Activated CD8-positive, alpha-beta memory T cell treated with anti-CD3 and anti-CD28 coated beads for 48 hours (primary cell): ENCODE measurements around the gene FKBP2.
A peak's percentile ranks its signal among the peaks of the same experiment; 100 is the strongest.

Experiments used
- DNase-seq, 3 experiments: peaks; one replicate each; pipeline ENCODE4 v3.0.0-alpha.2; 2020; ENCODE audit warnings: low read depth in 2 of 3, low spot score in 2 of 3

FKBP2 gene

GRCh38 chr11:64240435-64241240 lies at the start of gene FKBP2:
Gene FKBP2 (plus strand): TSS chr11:64241095. CDS start chr11:64242388, 1,293 bp downstream.
- DNase-seq = peak; percentile 95 to 100 (median 97)

- DNase-seq = no peak
Measured at GRCh38 chr11:64192434-64192833, 48.5 kb upstream of the FKBP2 start.

DNA sequence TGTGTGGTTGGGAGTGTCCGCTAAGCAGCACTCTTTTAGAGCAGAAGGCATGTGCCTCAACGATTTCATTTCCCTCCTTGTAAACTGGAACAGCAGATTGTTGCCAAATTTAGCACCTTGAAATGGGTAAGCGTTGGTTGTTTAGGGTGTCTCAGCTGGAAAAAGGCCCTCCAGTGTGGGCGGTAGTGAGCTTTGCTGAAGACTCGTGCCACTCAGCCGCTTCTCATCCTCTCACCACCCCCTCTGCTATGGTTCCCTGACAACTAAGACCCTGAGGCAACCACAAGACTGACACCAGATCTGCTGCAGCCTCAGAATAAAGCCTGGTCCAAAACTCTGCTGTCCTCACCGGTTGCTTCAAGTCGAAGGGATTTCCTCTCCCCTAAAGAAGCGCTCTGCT lies 44.3 kb upstream of the FKBP2 start:
- DNase-seq = no peak

DNA sequence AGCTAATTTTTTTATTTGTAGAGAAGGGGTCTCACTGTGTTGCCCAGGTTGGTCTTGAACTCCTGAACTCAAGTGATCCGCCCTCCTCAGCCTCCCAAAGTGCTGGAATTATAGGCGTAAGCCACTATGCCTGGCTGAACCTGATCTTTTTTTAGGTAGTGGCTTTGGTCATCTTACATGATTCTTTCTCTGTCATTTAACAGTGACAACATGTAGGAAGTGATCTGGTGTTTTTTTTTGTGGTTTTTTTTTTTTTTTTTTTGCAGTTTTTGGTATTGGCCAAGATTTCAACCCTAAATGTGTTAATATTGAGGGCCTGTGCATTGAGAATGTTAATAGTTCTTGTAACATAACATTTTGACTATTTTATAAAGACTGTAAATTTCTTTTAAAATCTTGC lies 42.4 kb upstream of the FKBP2 start:
- DNase-seq = no peak

DNA sequence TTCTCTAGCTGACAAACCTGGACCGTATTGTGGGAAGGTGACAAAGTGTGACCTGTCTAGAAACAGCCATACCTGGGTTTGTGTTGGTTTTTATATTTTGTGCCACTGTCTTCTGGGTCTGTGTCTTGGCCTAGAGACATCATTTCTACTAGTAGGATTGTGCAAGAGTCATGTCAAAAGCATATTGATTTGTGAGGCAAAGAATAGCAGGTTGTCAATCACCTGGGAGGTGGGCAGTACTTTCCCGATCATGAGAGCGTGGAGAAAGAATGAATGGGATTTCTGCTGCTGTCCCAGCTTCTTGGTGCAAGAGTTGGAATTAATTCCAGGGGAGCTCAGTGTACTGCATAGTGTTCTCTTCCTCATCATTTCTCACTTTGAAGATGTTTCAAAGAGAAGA lies 39.4 kb upstream of the FKBP2 start:
- no peak for DNase-seq

- no peak for DNase-seq
Measured at GRCh38 chr11:64202992-64203391, 37.9 kb upstream of the FKBP2 start.

DNA sequence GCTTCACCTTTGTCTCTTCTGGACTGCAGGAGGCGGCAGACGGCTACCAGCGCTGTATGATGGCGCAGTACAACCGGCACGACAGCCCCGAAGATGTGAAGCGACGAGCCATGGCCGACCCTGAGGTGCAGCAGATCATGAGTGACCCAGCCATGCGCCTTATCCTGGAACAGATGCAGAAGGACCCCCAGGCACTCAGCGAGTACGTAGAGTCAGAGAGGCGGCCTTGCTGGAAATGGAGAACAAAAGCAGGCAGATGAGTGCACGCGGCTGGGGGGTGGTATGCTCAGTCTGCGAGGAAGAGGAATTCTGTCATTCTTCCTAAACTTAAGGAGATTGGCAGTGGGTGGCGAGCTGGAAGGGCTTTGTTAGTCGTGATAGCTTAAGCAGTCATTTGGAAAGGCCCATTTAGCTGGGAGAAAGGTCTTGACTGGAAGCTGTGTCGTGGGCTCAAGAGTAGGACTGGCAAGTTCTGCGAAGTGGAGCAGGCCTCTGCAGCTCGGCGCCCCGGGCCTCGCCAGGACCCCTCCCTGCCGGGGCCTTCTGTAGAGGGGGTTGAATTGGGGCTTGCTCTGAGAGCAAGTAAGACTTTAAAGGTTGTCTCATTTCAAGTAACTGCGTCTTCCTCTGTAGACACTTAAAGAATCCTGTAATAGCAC lies 37.3 kb upstream of the FKBP2 start:
- DNase-seq = no peak

DNA sequence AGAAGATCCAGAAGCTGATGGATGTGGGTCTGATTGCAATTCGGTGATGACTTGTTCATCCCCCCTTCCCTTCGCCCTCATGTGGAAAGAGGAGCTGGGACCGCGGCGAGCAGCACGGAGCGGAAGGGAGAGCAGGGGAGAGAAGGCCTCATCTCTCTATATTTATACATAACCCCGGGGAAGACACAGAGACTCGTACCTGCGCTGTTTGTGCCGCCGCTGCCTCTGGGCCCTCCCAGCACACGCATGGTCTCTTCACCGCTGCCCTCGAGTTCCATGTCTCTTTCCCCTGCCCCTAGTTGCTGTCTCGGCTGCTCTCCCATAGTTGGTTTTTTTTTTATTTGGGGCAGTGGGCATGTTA lies 36.8 kb upstream of the FKBP2 start:
- DNase-seq = no peak

- no peak for DNase-seq
Measured at GRCh38 chr11:64204464-64204989, 36.4 kb upstream of the FKBP2 start.

DNA sequence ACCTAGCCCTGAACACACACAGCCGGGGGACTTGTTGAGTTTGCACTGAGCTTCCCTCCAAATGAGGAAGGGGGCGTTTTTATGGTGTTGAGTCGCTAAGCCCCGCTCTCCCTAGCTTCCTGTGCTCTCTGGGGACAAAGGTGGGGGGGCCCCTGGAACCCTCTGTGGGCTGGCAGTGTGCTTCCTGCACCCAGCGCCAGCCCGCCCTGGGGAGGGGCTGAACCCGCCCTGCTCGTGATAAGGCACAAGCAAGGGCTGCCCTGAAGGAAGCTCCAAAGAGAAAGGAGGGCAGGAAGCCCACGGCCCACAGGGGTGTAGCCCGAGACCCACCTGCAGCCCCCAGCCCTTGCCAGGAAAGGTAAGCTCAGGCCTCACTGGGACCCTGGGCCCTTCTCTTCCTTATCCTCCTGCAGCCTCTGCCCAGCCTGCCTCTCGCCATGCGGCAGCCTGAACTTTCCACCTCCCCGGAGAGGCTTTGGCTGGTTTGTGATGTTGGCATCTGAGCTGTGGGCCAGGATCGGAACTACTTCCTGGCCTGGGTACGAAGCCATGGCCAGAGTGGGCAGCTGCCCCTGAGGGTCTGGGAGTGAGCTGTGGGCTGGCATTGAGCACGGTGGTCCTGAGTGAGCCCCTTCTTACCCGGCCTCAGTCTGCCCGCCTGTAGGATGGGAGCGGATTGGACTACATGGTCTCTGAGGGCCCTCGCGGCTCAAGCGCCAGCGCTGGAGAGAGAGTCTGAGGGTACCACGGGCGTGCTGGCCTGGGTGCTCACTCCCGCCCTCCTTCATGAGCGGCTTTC lies 34.2 kb upstream of the FKBP2 start, which contains the start of gene FERMT3:
TSS of gene FERMT3 (plus strand) at position 265 of the 799 bp plus-strand sequence. CDS start 644 bp downstream, outside the sequence.
- DNase-seq = peak in 2 of 3 experiments; percentile 52 to 63

- peak in 2 of 3 experiments; percentile 61 to 79 for DNase-seq
Measured at GRCh38 chr11:64207256-64208085, 33.4 kb upstream of the FKBP2 start.

- no peak for DNase-seq
Measured at GRCh38 chr11:64208086-64208795, 32.7 kb upstream of the FKBP2 start.

DNA sequence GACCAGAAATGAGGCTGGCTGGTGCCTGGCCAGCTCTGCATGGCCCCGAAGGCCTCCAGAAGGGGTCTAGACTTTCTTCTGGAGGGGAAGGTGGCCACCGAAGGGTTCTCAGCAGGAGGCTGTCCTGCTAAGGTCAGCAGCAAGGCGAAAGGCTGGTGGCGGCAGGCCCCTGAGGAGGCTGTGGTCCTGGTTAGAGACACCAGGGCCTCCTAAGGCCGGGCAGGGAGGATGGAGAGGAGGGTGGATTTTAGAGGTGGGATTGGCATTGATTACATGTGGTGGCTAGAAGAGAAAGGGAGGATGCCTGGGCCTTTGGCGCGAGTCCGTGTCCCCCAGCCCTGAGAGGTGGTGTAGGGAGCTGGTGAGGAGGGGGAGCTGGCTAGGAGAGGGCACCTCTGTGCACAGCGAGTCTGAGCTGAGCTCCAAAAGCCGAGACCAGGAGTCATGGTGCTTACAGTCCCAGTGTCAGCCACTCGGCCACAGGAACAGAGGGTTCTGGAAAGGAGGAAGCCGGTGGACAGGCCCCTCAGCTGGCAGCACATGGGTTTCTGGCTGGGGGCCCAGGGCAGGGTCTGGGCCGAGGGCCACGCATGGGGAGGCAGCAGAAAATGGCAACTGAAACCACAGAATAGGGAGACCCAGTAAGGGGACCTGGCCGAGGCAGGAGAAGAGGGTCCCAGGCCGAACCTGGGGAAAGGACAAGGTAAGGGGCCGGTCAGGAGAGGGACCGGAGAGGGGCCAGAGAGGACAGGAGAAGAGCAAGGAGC lies 31.9 kb upstream of the FKBP2 start:
- DNase-seq = no peak

DNA sequence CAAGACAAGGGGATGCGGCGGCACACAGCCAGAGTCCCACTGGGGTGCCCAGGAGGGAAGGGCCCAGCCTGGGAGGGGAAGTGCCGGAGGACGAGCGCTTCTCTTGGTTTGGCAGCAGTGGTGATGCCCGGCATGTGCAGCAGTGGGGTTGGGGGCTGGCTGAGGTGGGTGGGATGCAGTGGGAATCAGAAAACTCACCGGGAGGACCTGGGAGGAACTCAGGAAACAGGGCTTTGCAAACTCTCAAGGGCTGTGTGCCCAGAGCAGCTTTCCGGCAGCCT lies 31.4 kb upstream of the FKBP2 start:
- no peak for DNase-seq

DNA sequence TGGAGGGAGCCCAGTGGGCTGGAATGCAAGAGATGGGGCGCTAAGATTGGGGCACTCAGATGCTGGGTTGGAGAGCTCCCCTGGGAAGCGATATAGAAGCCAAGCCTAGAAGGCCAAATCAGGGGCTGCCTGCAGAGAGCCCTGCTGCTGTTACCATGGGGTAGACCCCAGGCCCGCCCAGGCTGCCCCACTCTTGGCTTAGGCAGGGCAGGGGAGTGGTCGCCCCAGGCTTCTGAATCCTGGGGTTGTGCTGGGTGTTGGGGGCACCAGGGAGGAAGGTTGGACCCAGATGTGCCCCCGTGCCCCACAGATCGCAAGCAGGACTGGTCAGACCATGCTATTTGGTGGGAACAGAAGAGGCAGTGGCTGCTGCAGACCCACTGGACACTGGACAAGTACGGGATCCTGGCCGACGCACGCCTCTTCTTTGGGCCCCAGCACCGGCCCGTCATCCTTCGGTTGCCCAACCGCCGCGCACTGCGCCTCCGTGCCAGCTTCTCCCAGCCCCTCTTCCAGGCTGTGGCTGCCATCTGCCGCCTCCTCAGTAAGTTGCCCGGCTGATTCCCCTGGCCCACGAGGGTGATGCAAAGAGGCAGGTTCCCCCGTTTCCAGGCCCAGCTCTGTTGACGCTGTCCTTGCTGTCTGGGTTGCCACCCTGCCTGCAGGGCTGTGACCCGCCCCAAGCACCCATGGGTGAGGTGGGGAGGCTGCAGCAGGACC lies 30.4 kb upstream of the FKBP2 start:
- DNase-seq = no peak

DNA sequence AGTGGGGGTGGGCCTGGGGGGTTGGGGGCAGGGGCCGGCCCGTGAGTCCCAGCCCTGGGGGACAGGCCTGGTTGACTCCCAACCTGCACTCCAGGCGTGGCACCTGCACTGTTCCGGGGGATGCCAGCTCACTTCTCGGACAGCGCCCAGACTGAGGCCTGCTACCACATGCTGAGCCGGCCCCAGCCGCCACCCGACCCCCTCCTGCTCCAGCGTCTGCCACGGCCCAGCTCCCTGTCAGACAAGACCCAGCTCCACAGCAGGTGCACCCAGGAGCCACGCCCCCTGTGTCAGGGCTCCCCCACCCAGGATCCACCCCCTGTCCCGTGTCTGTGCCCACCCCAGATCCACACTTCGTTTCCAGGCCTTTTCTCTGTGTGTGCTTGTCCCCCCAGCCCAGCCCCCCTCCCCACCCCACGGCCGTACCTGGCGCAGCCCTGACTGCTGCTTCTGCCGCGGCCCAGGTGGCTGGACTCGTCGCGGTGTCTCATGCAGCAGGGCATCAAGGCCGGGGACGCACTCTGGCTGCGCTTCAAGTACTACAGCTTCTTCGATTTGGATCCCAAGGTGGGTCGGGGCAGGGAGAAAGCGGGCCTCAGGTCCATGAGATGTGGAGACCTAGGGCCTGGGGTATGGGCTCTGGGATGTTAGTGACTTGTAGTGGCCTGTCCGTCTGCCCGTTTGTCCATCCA lies 29.6 kb upstream of the FKBP2 start:
- DNase-seq = no peak

DNA sequence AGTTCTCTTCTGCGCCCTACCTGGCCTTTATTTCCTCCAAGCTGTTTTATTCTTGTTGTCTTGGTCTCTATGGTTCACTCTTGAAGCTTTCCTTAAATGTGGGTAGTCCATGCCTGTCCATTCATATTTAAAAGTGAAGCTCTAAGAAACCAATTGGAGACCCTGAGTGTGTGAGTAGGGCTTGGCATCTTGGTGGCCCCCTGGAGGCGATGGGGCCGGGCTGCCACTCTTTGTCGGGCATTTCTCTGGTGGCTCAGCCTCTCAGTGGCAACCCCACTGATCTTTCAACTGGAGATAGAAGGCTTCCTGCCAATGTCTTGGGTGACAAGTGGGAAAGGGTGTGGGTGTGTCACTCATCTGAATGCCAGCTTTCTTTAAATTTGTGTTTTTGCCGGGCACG lies 24.0 kb upstream of the FKBP2 start:
- DNase-seq = no peak

DNA sequence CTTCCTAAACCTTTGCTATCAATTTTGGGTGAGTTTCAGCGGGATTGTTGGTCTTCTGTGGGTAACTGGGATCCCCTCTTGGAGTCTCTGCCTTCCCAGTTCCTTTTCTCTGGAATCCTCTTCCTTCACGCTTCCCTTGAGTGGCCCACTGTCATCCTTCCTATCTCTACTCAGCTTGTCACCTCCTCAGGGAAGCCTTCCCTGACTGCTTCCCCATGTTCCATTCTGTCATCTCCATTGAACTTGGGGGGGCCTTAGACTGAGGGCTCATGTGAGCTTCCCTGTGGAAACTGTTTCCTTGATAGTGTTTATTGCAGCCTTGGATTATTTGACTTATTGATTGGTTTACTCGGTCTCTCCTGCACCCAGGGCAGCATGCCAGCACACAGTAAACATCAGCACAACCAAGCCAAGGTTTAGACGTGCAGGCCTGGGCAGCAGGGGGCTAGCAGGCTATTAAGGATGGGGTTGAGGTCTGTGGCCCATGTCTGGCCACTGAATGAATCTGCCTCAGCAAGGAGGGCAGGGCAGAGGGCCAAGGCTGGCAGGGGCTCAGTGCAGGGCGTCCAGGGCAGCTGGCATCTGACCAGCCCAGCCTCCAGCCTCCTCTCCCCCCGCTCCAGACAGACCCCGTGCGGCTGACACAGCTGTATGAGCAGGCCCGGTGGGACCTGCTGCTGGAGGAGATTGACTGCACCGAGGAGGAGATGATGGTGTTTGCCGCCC lies 22.1 kb upstream of the FKBP2 start:
- no peak for DNase-seq
